Right lobe of liver (tissue), 4 donors: ENCODE data around the gene MAPK14.

ENCODE experiments used
- POLR2A ChIP-seq: fragments of 450-650 bp; IDR thresholded peaks from one replicate; pipeline ENCODE4 v1.6.1; 2017; ENCODE audit warnings: antibody characterized with exemption, mild to moderate bottlenecking
- TF ChIP-seq, protein P1 (sequence below), 4 donors: fragments of 200-600 bp in 3 of 4; fragments of 450-650 bp in 1 of 4; IDR thresholded peaks; one replicate each; pipeline versions ENCODE4 v1.5.1 to v1.8.0; 2016 to 2022; ENCODE audit warnings: antibody characterized with exemption in 4 of 4, mild to moderate bottlenecking in 2 of 4
- donor health status: DM: no; HTN: no; CAD: no.
- donor health status: DM: no; HTN: no; CAD: no.
- donor health status: DM: no; HTN: yes; CAD: no.

DNA sequence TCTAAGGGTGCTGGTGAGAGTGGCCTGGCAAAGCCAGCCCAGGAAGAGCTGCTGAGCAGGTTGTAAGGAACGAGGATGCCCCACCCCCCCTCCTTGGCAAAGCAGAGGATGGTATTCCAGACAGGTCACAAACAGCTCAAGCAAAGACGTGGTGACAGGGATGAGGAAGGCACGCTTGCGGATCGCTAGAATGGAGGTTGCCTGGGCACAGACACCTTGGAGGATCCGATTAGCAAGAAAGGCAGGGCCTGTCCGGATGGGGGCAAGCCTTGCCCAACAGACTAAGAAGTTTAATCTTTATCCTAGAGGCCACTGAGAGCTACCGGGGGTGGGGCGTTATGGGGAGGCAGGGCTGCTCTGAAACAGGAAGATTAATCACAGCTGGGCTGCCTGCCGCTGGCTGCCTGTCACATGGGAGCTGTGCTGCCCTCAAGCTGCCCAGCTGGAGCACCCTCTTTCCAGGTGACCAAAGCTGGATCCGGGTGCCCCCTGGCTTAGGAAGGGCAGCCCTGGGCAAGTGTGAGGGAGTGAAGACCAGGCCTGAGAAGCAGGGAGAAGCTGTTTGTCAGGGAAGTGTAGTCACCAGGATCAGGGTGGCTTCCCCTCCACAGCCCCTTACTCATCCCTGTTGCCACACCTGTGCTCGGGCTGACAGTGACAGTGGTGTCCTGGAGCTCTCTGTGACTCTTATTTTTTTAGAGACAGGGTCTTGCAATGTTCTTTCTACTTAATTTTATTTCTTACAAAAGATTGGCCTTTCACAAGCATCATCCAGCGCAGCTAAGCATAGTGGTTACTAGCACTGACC is 93.6 kb downstream of the MAPK14 start:
- TF ChIP-seq, protein P1, sequence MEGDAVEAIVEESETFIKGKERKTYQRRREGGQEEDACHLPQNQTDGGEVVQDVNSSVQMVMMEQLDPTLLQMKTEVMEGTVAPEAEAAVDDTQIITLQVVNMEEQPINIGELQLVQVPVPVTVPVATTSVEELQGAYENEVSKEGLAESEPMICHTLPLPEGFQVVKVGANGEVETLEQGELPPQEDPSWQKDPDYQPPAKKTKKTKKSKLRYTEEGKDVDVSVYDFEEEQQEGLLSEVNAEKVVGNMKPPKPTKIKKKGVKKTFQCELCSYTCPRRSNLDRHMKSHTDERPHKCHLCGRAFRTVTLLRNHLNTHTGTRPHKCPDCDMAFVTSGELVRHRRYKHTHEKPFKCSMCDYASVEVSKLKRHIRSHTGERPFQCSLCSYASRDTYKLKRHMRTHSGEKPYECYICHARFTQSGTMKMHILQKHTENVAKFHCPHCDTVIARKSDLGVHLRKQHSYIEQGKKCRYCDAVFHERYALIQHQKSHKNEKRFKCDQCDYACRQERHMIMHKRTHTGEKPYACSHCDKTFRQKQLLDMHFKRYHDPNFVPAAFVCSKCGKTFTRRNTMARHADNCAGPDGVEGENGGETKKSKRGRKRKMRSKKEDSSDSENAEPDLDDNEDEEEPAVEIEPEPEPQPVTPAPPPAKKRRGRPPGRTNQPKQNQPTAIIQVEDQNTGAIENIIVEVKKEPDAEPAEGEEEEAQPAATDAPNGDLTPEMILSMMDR (IDR thresholded peaks at IDR 0.05) = no peak
- no peak for TF ChIP-seq POLR2A
